Measurements from ENCODE around the gene RPS6KA5. TPM values are rescaled to one million over a fixed set of nuclear protein-coding genes. Genes with fewer than 3 reads are reported as not detected.

Gene RPS6KA5
- total and polyA plus RNA-seq, 2 donors (not counting 1 experiment from before 2014, with no cell fraction given): 6.0 to 34.6 TPM

GRCh38 chr14:91092073-91092472, 31.6 kb upstream of the RPS6KA5 start:
- Histone ChIP-seq H3K4me1 (ENCODE audit: control insufficient read depth in 2 of 2, insufficient read depth in 2 of 2, low read length in 2 of 2) (peaks cover 0 to 2% of the 10 kb centered on the region in 2 donors), H3K9ac (ENCODE audit: low read length) (no peak overlapping the region), H3K9me3 (ENCODE audit: control extremely low read depth in 1 of 3, control insufficient read depth in 2 of 3, insufficient read depth in 1 of 3, low read length in 2 of 3) (no peaks in the 10 kb centered on the region), H4K20me1 (ENCODE audit: control insufficient read depth, insufficient read depth, low read length, poor library complexity, severe bottlenecking) (no peaks in the 10 kb centered on the region), H3K4me3 (ENCODE audit: control extremely low read depth in 1 of 5, extremely low read depth in 1 of 5, insufficient read depth in 1 of 5, low read depth in 2 of 5, low read length in 4 of 5) (no peak overlapping the region), H3K79me2 (ENCODE audit: control insufficient read depth, insufficient read depth, low read length) (no peaks in the 10 kb centered on the region), H3K27ac (ENCODE audit: low read length in 2 of 2) (no peak overlapping the region), H3K4me2 (replicated peaks; ENCODE audit: low read depth, low read length, poor library complexity, severe bottlenecking) (no peak overlapping the region), H3K27me3 (replicated peaks in 1 of 4; ENCODE audit: control extremely low read depth in 1 of 4, control insufficient read depth in 3 of 4, insufficient read depth in 4 of 4, low read length in 3 of 4) (no peaks in the 10 kb centered on the region), H2AFZ (ENCODE audit: insufficient read depth, low read depth, low read length, poor library complexity, severe bottlenecking) (no peak overlapping the region), H3K36me3 (replicated peaks in 1 of 2; ENCODE audit: control extremely low read depth in 1 of 2, control insufficient read depth in 1 of 2, extremely low read depth in 1 of 2, insufficient read depth in 2 of 2, low read length in 1 of 2) (no peaks in the 10 kb centered on the region)
- intact Hi-C loops (cut with micrococcal nuclease): no loop called here
- Mint-ChIP-seq H3K27ac (no peak overlapping the region), H3K4me1 (peaks cover 5% of the 10 kb centered on the region), H3K9me3 (ENCODE audit: insufficient read depth) (no peaks in the 10 kb centered on the region), H3K4me3 (no peak overlapping the region), H3K27me3 (no peaks in the 10 kb centered on the region)
- CTCF ChIA-PET: no interaction called here
- ATAC-seq (ENCODE audit: low read depth) (no peak), DNase-seq (no peak)
- POLR2A ChIA-PET: no interaction called here
- WGBS (ENCODE audit: insufficient coverage): 100% methylated on average over 1 of the region's 3 CpGs
- no peak for TF ChIP-seq CTCF (IDR thresholded peaks at IDR 0.05)
- TF ChIP-seq EZH2 (IDR thresholded peaks at IDR 0.05; ENCODE audit: borderline replicate concordance, insufficient read depth, low read depth, low read length, poor library complexity, severe bottlenecking): no peak

- Mint-ChIP-seq H3K27ac (no peak overlapping the region), H3K27me3 (no peaks in the 10 kb centered on the region), H3K9me3 (ENCODE audit: insufficient read depth) (no peaks in the 10 kb centered on the region), H3K4me1 (peaks cover 7% of the 10 kb centered on the region), H3K4me3 (no peak overlapping the region)
- Histone ChIP-seq H3K27me3 (replicated peaks in 1 of 4; ENCODE audit: control extremely low read depth in 1 of 4, control insufficient read depth in 3 of 4, insufficient read depth in 4 of 4, low read length in 3 of 4) (no peaks in the 10 kb centered on the region), H2AFZ (ENCODE audit: insufficient read depth, low read depth, low read length, poor library complexity, severe bottlenecking) (no peak overlapping the region), H3K79me2 (ENCODE audit: control insufficient read depth, insufficient read depth, low read length) (no peaks in the 10 kb centered on the region), H4K20me1 (ENCODE audit: control insufficient read depth, insufficient read depth, low read length, poor library complexity, severe bottlenecking) (no peaks in the 10 kb centered on the region), H3K4me1 (ENCODE audit: control insufficient read depth in 2 of 2, insufficient read depth in 2 of 2, low read length in 2 of 2) (peaks cover 0 to 4% of the 10 kb centered on the region in 2 donors), H3K4me3 (ENCODE audit: control extremely low read depth in 1 of 5, extremely low read depth in 1 of 5, insufficient read depth in 1 of 5, low read depth in 2 of 5, low read length in 4 of 5) (no peak overlapping the region), H3K27ac (ENCODE audit: low read length in 2 of 2) (no peak overlapping the region), H3K36me3 (replicated peaks in 1 of 2; ENCODE audit: control extremely low read depth in 1 of 2, control insufficient read depth in 1 of 2, extremely low read depth in 1 of 2, insufficient read depth in 2 of 2, low read length in 1 of 2) (no peaks in the 10 kb centered on the region), H3K4me2 (replicated peaks; ENCODE audit: low read depth, low read length, poor library complexity, severe bottlenecking) (no peak overlapping the region), H3K9me3 (ENCODE audit: control extremely low read depth in 1 of 3, control insufficient read depth in 2 of 3, insufficient read depth in 1 of 3, low read length in 2 of 3) (no peaks in the 10 kb centered on the region), H3K9ac (ENCODE audit: low read length) (no peak overlapping the region)
- WGBS (ENCODE audit: insufficient coverage): no CpG with 5 or more reads among the region's 1 CpG
- no peak for ATAC-seq (ENCODE audit: low read depth)
- DNase-seq: no peak
- POLR2A ChIA-PET: no interaction called here
- CTCF ChIA-PET: no interaction called here
- intact Hi-C loops (cut with micrococcal nuclease): no loop called here
- no peak for TF ChIP-seq EZH2 (IDR thresholded peaks at IDR 0.05; ENCODE audit: borderline replicate concordance, insufficient read depth, low read depth, low read length, poor library complexity, severe bottlenecking)
- no peak for TF ChIP-seq CTCF (IDR thresholded peaks at IDR 0.05)
Observed at GRCh38 chr14:91090743-91091142, 30.3 kb upstream of the RPS6KA5 start.
